ENCODE data around the gene SSBP3. TPM values are rescaled to one million over a fixed set of nuclear protein-coding genes. Genes with fewer than 3 reads are reported as not detected.
A peak's percentile ranks its signal among the peaks of the same experiment; 100 is the strongest.

Gene SSBP3
- total and polyA plus RNA-seq, 8 donors: 33.0 to 129 (median 112) TPM

GRCh38 chr1:54331091-54331772 lies 75.0 kb downstream of the SSBP3 start:
- peaks cover 20 to 60% of the 10 kb centered on the region in 2 donors for H3K4me1 ChIP-seq
- TF ChIP-seq, protein P1, sequence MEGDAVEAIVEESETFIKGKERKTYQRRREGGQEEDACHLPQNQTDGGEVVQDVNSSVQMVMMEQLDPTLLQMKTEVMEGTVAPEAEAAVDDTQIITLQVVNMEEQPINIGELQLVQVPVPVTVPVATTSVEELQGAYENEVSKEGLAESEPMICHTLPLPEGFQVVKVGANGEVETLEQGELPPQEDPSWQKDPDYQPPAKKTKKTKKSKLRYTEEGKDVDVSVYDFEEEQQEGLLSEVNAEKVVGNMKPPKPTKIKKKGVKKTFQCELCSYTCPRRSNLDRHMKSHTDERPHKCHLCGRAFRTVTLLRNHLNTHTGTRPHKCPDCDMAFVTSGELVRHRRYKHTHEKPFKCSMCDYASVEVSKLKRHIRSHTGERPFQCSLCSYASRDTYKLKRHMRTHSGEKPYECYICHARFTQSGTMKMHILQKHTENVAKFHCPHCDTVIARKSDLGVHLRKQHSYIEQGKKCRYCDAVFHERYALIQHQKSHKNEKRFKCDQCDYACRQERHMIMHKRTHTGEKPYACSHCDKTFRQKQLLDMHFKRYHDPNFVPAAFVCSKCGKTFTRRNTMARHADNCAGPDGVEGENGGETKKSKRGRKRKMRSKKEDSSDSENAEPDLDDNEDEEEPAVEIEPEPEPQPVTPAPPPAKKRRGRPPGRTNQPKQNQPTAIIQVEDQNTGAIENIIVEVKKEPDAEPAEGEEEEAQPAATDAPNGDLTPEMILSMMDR (IDR thresholded peaks at IDR 0.05): no peak
- DNase-seq (no peak), ATAC-seq (no peak)
- intact Hi-C loops (cut with DNase I): no loop called here
- no peaks in the 10 kb centered on the region for H3K9me3 ChIP-seq
- H3K27me3 ChIP-seq: no peaks in the 10 kb centered on the region
- H3K4me3 ChIP-seq: no peak overlapping the region
- no peaks in the 10 kb centered on the region for H3K36me3 ChIP-seq
- no peak overlapping the region for H3K27ac ChIP-seq

DNA sequence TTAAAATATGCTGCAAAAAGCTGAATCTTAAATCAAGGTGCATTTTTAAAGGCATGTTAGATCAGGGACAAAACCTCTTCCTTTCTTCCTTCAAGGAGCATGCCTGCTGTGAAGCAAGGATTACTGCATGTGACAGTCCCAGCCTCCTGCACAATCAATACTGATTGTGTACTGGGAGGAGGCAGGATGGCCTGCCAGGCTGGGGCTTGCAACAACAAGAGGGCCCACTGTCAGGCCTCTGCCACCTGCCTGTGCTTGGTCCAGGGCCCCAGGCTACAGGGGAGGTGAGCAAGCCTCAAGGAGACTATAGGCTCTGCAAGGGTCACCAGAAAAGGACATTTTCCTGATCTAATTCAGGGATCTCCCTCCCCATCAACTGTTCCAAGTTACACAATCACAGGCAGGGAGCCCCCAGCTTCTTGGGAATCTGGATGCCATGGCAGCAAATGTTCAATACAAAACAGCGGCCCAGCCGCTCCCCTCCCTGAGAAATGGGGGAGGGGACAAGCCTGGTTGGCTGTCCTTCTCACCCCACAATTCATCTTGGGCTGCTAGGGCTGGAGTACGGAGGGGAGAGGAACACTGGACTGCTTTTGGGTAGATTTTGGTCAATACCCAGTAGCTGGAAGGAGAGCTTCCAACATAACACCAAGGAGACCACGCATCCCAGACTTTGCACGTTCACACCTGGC lies 76.7 kb downstream of the SSBP3 start:
- no peaks in the 10 kb centered on the region for H3K9me3 ChIP-seq
- intact Hi-C loops (cut with DNase I): no loop called here
- H3K27ac ChIP-seq: no peak overlapping the region
- no peak for ATAC-seq
- DNase-seq: peak in 1 of 4 donors; percentile 77
- TF ChIP-seq, protein P1 (IDR thresholded peaks at IDR 0.05): no peak
- H3K27me3 ChIP-seq: no peaks in the 10 kb centered on the region
- H3K4me3 ChIP-seq: no peak overlapping the region
- H3K4me1 ChIP-seq: peaks cover 15 to 60% of the 10 kb centered on the region in 2 donors
- H3K36me3 ChIP-seq: no peaks in the 10 kb centered on the region

DNA sequence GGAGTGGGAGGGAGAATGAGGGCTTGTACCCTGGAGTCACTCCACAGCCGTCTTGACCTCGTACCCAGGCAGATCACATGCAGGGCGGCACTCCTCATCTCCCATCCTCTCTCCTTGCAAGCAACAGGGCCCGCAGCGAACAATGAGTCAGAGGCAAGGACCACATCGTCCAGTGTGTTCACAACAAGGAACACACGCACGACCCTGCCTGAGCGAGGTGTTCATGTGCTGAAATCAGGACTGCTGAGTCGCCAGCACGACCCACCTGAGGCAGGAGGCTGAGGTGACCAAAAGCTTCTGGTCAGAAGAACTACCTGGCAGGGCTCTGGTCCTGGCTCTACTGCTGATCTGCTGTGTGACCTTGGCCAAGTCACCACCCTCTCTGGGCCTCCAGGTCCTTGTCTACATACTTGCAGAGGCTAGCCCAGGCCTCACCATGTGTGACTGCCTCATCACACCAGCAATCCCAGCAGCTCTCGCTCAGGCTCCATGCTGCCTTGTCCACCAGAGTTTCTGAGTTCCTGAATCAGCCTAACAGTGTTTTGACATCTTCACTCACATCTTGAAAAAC lies 78.0 kb downstream of the SSBP3 start:
- H3K4me1 ChIP-seq: peaks cover 20 to 60% of the 10 kb centered on the region in 2 donors

GRCh38 chr1:54327386-54328065 lies 78.7 kb downstream of the SSBP3 start:
- intact Hi-C loops (cut with DNase I): no loop called here
- ATAC-seq: no peak

More for the DNA sequence above, 78.0 kb downstream of the SSBP3 start:
- intact Hi-C loops (cut with DNase I): no loop called here
- Histone ChIP-seq H3K27me3 (no peaks in the 10 kb centered on the region), H3K36me3 (no peaks in the 10 kb centered on the region), H3K4me3 (no peak overlapping the region), H3K9me3 (no peaks in the 10 kb centered on the region), H3K27ac (no peak overlapping the region)
- ATAC-seq (no peak), DNase-seq (no peak)
- TF ChIP-seq, protein P1 (IDR thresholded peaks at IDR 0.05): no peak

More at GRCh38 chr1:54327386-54328065, 78.7 kb downstream of the SSBP3 start:
- Histone ChIP-seq H3K27me3 (no peaks in the 10 kb centered on the region), H3K27ac (no peak overlapping the region), H3K4me1 (peaks cover 20 to 54% of the 10 kb centered on the region in 2 donors), H3K36me3 (no peaks in the 10 kb centered on the region), H3K4me3 (no peak overlapping the region), H3K9me3 (no peaks in the 10 kb centered on the region)
- no peak for DNase-seq
- TF ChIP-seq, protein P1 (IDR thresholded peaks at IDR 0.05): no peak
